ENCODE measurements around the gene SFMBT1. TPM values are rescaled to one million over a fixed set of nuclear protein-coding genes. Genes with fewer than 3 reads are reported as not detected.

SFMBT1 gene
- total RNA-seq, 1 experiment from 2014 or later: 14.8 TPM

- ChIA-PET POLR2A (no interaction called here), CTCF (no interaction called here)
- intact Hi-C loops (cut with micrococcal nuclease): no loop called here
Observed at GRCh38 chr3:53049987-53050386, 4.1 kb upstream of the SFMBT1 start.

GRCh38 chr3:53046171-53047170 is 598 bp upstream of the SFMBT1 start:
- RAD21 ChIA-PET (ENCODE audit: low non-redundant PET in 1 of 2, low total read pairs in 2 of 2, uncharacterized antibody in 2 of 2, unreplicated experiment in 2 of 2): interaction anchor here in 1 of 2 experiments (0.7 kb wide), 1 partner anchor 10 kb away, joined by 5 read pairs; no protein-coding TSS in a partner anchor
- peak overlapping the region; percentile 73 for H3K27ac ChIP-seq (ENCODE audit: low read depth, low read length)
- ATAC-seq (peak; percentile 58), DNase-seq (ENCODE audit: low read depth, low spot score) (no peak)
- CTCF ChIA-PET: no interaction called here
- no peak overlapping the region for H2AFZ ChIP-seq (ENCODE audit: low read depth, low read length, poor library complexity, severe bottlenecking)
- BruUV-seq (replicated peaks): no TSS peak
- POLR2A ChIA-PET: no interaction called here
- peaks cover 0 to 17% of the 10 kb centered on the region in 2 experiments; a peak in 2 of 4 replicates for H3K4me1 ChIP-seq (ENCODE audit: control insufficient read depth in 1 of 2, insufficient read depth in 2 of 2, low read length in 2 of 2)
- no peaks in the 10 kb centered on the region for H3K9me2 ChIP-seq (ENCODE audit: insufficient read depth)
- peak overlapping the region; percentile 69 for H3K9ac ChIP-seq (ENCODE audit: low read length)
- no peaks in the 10 kb centered on the region for H3K9me3 ChIP-seq (ENCODE audit: control insufficient read depth in 1 of 2, insufficient read depth in 1 of 2, low read depth in 1 of 2, low read length in 2 of 2)
- intact Hi-C loops (cut with micrococcal nuclease): no loop called here
- TF ChIP-seq CTCF (IDR thresholded peaks at IDR 0.05 in 2 of 3, conservative IDR thresholded peaks at IDR 0.05 in 1 of 3; ENCODE audit: borderline replicate concordance in 1 of 3, insufficient read depth in 1 of 3, low read depth in 2 of 3, low read length in 2 of 3) (peak; percentile 29 to 34 (median 33); a peak in 3 of 6 replicates), EZH2phosphoT487 (IDR thresholded peaks at IDR 0.05; ENCODE audit: borderline replicate concordance) (no peak), ZFX (IDR thresholded peaks at IDR 0.05) (peak; percentile 60; the same call in 1 of the 2 replicates), MAX (IDR thresholded peaks at IDR 0.05) (0 out of 2 replicates have a peak, but pooled peaks have one; percentile 67)
- peak overlapping the region; percentile 85 for H3K4me2 ChIP-seq (ENCODE audit: low read length)
- peaks cover 19% of the 10 kb centered on the region for H3K79me2 ChIP-seq (ENCODE audit: insufficient read depth, low read length)
- no peaks in the 10 kb centered on the region for H3K36me3 ChIP-seq (ENCODE audit: control insufficient read depth in 1 of 2, insufficient read depth in 2 of 2, low read length in 2 of 2)
- H3K27me3 ChIP-seq (ENCODE audit: insufficient read depth, low read length): no peaks in the 10 kb centered on the region
- H3K4me3 ChIP-seq (replicated peaks in 1 of 2; ENCODE audit: low read depth in 1 of 2, low read length in 2 of 2): peak overlapping the region; percentile 49 to 67
- no peaks in the 10 kb centered on the region for H4K20me1 ChIP-seq (ENCODE audit: insufficient read depth)

More at GRCh38 chr3:53049987-53050386, 4.1 kb upstream of the SFMBT1 start:
- H3K4me2 ChIP-seq (ENCODE audit: low read length): no peak overlapping the region
- ATAC-seq (no peak), DNase-seq (ENCODE audit: low read depth, low spot score) (no peak)
- H3K9me2 ChIP-seq (ENCODE audit: insufficient read depth): no peaks in the 10 kb centered on the region
- no peak overlapping the region for H3K27ac ChIP-seq (ENCODE audit: low read depth, low read length)
- H3K27me3 ChIP-seq (ENCODE audit: insufficient read depth, low read length): no peaks in the 10 kb centered on the region
- RAD21 ChIA-PET (ENCODE audit: low non-redundant PET in 1 of 2, low total read pairs in 2 of 2, uncharacterized antibody in 2 of 2, unreplicated experiment in 2 of 2): no interaction called here
- TF ChIP-seq EGR1 (IDR thresholded peaks at IDR 0.05; ENCODE audit: low read depth) (no peak), CBX3 (IDR thresholded peaks at IDR 0.05; ENCODE audit: low read depth) (no peak), JUND (IDR thresholded peaks at IDR 0.05) (no peak), POLR2A (IDR thresholded peaks at IDR 0.05; ENCODE audit: borderline replicate concordance, extremely low read depth, insufficient read depth, insufficient read length) (no peak)
- H3K79me2 ChIP-seq (ENCODE audit: insufficient read depth, low read length): no peaks in the 10 kb centered on the region
- H3K9ac ChIP-seq (ENCODE audit: low read length): no peak overlapping the region
- no peaks in the 10 kb centered on the region for H4K20me1 ChIP-seq (ENCODE audit: insufficient read depth)
- no peaks in the 10 kb centered on the region for H3K9me3 ChIP-seq (ENCODE audit: control insufficient read depth in 1 of 2, insufficient read depth in 1 of 2, low read depth in 1 of 2, low read length in 2 of 2)
- no peak overlapping the region for H2AFZ ChIP-seq (ENCODE audit: low read depth, low read length, poor library complexity, severe bottlenecking)
- no TSS peak for BruUV-seq (replicated peaks)
- no peaks in the 10 kb centered on the region for H3K36me3 ChIP-seq (ENCODE audit: control insufficient read depth in 1 of 2, insufficient read depth in 2 of 2, low read length in 2 of 2)
- no peak overlapping the region for H3K4me3 ChIP-seq (replicated peaks in 1 of 2; ENCODE audit: low read depth in 1 of 2, low read length in 2 of 2)
- peaks cover 0 to 8% of the 10 kb centered on the region in 2 experiments; a peak in 1 of 4 replicates for H3K4me1 ChIP-seq (ENCODE audit: control insufficient read depth in 1 of 2, insufficient read depth in 2 of 2, low read length in 2 of 2)
